SK-N-SH treated with all-trans-retinoic acid at 6 μM for 48 hours (cell line): ENCODE results near the gene CTDNEP1.

ENCODE experiments used
- ATAC-seq: fragments of 200-7000 bp; cut with Tn5 transposase; 3 replicates; pipeline ENCODE4 v1.9.1; 2020; ENCODE audit warnings: mild to moderate bottlenecking, moderate library complexity
- ARNTL ChIP-seq: fragments of 450-650 bp; formaldehyde crosslinking; IDR thresholded peaks from 2 replicates; pipeline ENCODE4 v1.5.0; 2020; ENCODE audit warnings: low read depth, mild to moderate bottlenecking, moderate library complexity, borderline replicate concordance
- BACH2 ChIP-seq: fragments of 250-450 bp; sonication (Bioruptor Pico); IDR thresholded peaks from 2 replicates; pipeline ENCODE4 v1.9.0; 2021; ENCODE audit warnings: mild to moderate bottlenecking, borderline replicate concordance
- CSDC2 ChIP-seq: fragments of 250-450 bp; sonication (Bioruptor Pico); IDR thresholded peaks from 2 replicates; pipeline ENCODE4 v1.5.0; 2020; ENCODE audit warnings: mild to moderate bottlenecking, moderate library complexity
- ESRRG ChIP-seq: fragments of 250-450 bp; sonication (Bioruptor Pico); IDR thresholded peaks from 2 replicates; pipeline ENCODE4 v1.6.1; 2021; ENCODE audit warnings: mild to moderate bottlenecking
- GLIS3 ChIP-seq: fragments of 250-450 bp; sonication (Bioruptor Pico); IDR thresholded peaks from 2 replicates; pipeline ENCODE4 v1.5.0; 2020; ENCODE audit warnings: mild to moderate bottlenecking, moderate library complexity
- ISL1 ChIP-seq: fragments of 250-450 bp; sonication (Bioruptor Pico); IDR thresholded peaks from 2 replicates; pipeline ENCODE4 v2.1.2; 2022; ENCODE audit warnings: mild to moderate bottlenecking, moderate library complexity
- OSR1 ChIP-seq: fragments of 250-450 bp; sonication (Bioruptor Pico); IDR thresholded peaks from 2 replicates; pipeline ENCODE4 v1.8.0; 2022; ENCODE audit warnings: moderate library complexity, mild to moderate bottlenecking, inconsistent platforms
- PPARA ChIP-seq: fragments of 250-450 bp; sonication (Bioruptor Pico); IDR thresholded peaks from 2 replicates; pipeline ENCODE4 v1.5.0; 2020; ENCODE audit warnings: mild to moderate bottlenecking, borderline replicate concordance
- RARB ChIP-seq: fragments of 250-450 bp; sonication (Bioruptor Pico); IDR thresholded peaks from 2 replicates; pipeline ENCODE4 v1.8.0; 2021; ENCODE audit warnings: mild to moderate bottlenecking, moderate library complexity
- SNAI2 ChIP-seq: fragments of 250-450 bp; sonication (Bioruptor Pico); IDR thresholded peaks from 2 replicates; pipeline ENCODE4 v1.5.0; 2020; ENCODE audit warnings: mild to moderate bottlenecking, moderate library complexity
- TCF4 ChIP-seq: fragments of 250-450 bp; sonication (Bioruptor Pico); IDR thresholded peaks from 2 replicates; pipeline ENCODE4 v1.8.0; 2021; ENCODE audit warnings: mild to moderate bottlenecking, moderate library complexity, borderline replicate concordance
- TOX ChIP-seq: fragments of 250-450 bp; sonication (Bioruptor Pico); IDR thresholded peaks from 2 replicates; pipeline ENCODE4 v1.8.0; 2021; ENCODE audit warnings: mild to moderate bottlenecking, moderate library complexity, borderline replicate concordance
- ZC3H10 ChIP-seq: fragments of 250-450 bp; sonication (Bioruptor Pico); IDR thresholded peaks from 2 replicates; pipeline ENCODE4 v1.5.1; 2021; ENCODE audit warnings: mild to moderate bottlenecking, moderate library complexity
- ZFP30 ChIP-seq: fragments of 450-650 bp; formaldehyde crosslinking; IDR thresholded peaks from 2 replicates; pipeline ENCODE4 v1.5.0; 2022; ENCODE audit warnings: mild to moderate bottlenecking, moderate library complexity
- ZNF565 ChIP-seq: fragments of 450-650 bp; formaldehyde crosslinking; conservative IDR thresholded peaks from 2 replicates; pipeline ENCODE4 v1.5.0; 2020; ENCODE audit warnings: low read depth, mild to moderate bottlenecking, moderate library complexity
- ZNF70 ChIP-seq: fragments of 450-650 bp; formaldehyde crosslinking; IDR thresholded peaks from 2 replicates; pipeline ENCODE4 v1.5.0; 2020; ENCODE audit warnings: mild to moderate bottlenecking, moderate library complexity
- ZNF8 ChIP-seq: fragments of 450-650 bp; formaldehyde crosslinking; IDR thresholded peaks from 2 replicates; pipeline ENCODE4 v1.5.0; 2020; ENCODE audit warnings: mild to moderate bottlenecking, moderate library complexity
- TF ChIP-seq, protein P1 (sequence below): fragments of 250-450 bp; sonication (Bioruptor Pico); IDR thresholded peaks from 2 replicates; pipeline ENCODE4 v1.5.0; 2020; ENCODE audit warnings: mild to moderate bottlenecking, moderate library complexity
- TF ChIP-seq, protein P2 (sequence below): fragments of 250-450 bp; sonication (Bioruptor Pico); IDR thresholded peaks from 2 replicates; pipeline ENCODE4 v1.5.1; 2021; ENCODE audit warnings: mild to moderate bottlenecking, moderate library complexity
- TF ChIP-seq, protein P3 (sequence below): fragments of 250-450 bp; sonication (Bioruptor Pico); IDR thresholded peaks from 2 replicates; pipeline ENCODE4 v1.8.0; 2020; ENCODE audit warnings: mild to moderate bottlenecking, moderate library complexity, borderline replicate concordance
- TF ChIP-seq, protein P4 (sequence below): fragments of 250-450 bp; sonication (Bioruptor Pico); IDR thresholded peaks from 2 replicates; pipeline ENCODE4 v1.5.1; 2020; ENCODE audit warnings: low read depth, mild to moderate bottlenecking, moderate library complexity

CTDNEP1 gene

DNA sequence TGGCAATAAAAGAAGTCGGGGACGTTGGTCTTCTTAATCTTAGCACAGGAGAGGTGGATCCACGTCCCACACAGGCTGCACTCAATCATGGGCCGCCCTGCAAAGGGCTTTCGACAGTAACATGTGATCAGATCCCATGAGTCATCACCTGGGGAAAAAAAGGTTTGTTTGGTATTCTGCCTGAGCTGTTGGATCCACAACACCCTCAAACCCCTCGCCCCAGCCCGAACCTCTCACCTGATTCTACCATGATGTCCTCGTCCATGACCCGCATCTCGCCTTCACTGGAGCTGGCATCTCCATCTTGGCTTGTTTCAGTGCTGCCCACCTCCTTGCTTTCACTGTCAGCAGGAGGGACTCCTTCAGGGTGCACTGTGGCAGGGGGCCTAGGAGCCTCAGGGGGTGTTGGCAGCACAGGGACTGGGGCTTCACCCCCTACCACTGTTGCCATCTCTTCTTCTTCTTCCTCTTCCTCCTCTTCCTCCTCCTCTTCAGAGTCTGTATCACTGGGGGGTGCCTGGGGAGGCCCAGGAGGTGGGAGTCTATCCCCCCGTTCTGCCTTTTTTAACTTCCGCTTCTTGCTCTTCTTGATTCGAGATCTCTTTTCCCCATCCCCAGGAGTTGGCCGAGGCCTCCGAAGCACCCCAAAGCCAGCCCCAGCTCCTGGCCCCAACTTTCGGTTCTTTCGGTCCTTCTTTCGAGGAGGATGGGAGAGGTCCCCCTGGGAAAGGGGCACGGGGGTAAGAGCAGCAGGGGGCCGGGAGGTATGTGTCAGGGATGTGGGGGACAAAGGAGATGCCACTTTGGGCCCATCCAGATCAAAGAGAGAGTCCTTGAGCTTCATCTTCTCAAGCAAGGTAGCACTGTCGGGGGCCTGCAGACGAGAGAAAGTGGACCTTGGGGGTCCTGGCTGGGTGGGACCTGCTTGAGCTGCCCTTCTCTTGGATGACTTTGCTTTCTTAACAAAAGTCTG is 15.6 kb downstream of the CTDNEP1 start:
- TF ChIP-seq, protein P1, sequence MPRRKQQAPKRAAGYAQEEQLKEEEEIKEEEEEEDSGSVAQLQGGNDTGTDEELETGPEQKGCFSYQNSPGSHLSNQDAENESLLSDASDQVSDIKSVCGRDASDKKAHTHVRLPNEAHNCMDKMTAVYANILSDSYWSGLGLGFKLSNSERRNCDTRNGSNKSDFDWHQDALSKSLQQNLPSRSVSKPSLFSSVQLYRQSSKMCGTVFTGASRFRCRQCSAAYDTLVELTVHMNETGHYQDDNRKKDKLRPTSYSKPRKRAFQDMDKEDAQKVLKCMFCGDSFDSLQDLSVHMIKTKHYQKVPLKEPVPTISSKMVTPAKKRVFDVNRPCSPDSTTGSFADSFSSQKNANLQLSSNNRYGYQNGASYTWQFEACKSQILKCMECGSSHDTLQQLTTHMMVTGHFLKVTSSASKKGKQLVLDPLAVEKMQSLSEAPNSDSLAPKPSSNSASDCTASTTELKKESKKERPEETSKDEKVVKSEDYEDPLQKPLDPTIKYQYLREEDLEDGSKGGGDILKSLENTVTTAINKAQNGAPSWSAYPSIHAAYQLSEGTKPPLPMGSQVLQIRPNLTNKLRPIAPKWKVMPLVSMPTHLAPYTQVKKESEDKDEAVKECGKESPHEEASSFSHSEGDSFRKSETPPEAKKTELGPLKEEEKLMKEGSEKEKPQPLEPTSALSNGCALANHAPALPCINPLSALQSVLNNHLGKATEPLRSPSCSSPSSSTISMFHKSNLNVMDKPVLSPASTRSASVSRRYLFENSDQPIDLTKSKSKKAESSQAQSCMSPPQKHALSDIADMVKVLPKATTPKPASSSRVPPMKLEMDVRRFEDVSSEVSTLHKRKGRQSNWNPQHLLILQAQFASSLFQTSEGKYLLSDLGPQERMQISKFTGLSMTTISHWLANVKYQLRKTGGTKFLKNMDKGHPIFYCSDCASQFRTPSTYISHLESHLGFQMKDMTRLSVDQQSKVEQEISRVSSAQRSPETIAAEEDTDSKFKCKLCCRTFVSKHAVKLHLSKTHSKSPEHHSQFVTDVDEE (CRISPR knock-in tag): no peak
- TF ChIP-seq GLIS3 (CRISPR knock-in tag) (no peak), ZNF70 (CRISPR knock-in tag) (no peak), TCF4 (CRISPR knock-in tag) (no peak), TOX (CRISPR knock-in tag) (no peak), CSDC2 (CRISPR knock-in tag) (no peak), SNAI2 (CRISPR knock-in tag) (no peak), ZFP30 (no peak), OSR1 (no peak), RARB (CRISPR knock-in tag) (no peak), ARNTL (CRISPR knock-in tag) (no peak), ESRRG (no peak), ZNF8 (CRISPR knock-in tag) (no peak), BACH2 (no peak), ISL1 (CRISPR knock-in tag) (no peak), ZC3H10 (CRISPR knock-in tag) (no peak), ZNF565 (CRISPR knock-in tag) (no peak), PPARA (no peak)
- TF ChIP-seq, protein P2, sequence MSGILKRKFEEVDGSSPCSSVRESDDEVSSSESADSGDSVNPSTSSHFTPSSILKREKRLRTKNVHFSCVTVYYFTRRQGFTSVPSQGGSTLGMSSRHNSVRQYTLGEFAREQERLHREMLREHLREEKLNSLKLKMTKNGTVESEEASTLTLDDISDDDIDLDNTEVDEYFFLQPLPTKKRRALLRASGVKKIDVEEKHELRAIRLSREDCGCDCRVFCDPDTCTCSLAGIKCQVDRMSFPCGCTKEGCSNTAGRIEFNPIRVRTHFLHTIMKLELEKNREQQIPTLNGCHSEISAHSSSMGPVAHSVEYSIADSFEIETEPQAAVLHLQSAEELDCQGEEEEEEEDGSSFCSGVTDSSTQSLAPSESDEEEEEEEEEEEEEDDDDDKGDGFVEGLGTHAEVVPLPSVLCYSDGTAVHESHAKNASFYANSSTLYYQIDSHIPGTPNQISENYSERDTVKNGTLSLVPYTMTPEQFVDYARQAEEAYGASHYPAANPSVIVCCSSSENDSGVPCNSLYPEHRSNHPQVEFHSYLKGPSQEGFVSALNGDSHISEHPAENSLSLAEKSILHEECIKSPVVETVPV (CRISPR knock-in tag): no peak
- TF ChIP-seq, protein P3, sequence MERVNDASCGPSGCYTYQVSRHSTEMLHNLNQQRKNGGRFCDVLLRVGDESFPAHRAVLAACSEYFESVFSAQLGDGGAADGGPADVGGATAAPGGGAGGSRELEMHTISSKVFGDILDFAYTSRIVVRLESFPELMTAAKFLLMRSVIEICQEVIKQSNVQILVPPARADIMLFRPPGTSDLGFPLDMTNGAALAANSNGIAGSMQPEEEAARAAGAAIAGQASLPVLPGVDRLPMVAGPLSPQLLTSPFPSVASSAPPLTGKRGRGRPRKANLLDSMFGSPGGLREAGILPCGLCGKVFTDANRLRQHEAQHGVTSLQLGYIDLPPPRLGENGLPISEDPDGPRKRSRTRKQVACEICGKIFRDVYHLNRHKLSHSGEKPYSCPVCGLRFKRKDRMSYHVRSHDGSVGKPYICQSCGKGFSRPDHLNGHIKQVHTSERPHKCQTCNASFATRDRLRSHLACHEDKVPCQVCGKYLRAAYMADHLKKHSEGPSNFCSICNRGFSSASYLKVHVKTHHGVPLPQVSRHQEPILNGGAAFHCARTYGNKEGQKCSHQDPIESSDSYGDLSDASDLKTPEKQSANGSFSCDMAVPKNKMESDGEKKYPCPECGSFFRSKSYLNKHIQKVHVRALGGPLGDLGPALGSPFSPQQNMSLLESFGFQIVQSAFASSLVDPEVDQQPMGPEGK (CRISPR knock-in tag): no peak
- no peak for ATAC-seq

DNA sequence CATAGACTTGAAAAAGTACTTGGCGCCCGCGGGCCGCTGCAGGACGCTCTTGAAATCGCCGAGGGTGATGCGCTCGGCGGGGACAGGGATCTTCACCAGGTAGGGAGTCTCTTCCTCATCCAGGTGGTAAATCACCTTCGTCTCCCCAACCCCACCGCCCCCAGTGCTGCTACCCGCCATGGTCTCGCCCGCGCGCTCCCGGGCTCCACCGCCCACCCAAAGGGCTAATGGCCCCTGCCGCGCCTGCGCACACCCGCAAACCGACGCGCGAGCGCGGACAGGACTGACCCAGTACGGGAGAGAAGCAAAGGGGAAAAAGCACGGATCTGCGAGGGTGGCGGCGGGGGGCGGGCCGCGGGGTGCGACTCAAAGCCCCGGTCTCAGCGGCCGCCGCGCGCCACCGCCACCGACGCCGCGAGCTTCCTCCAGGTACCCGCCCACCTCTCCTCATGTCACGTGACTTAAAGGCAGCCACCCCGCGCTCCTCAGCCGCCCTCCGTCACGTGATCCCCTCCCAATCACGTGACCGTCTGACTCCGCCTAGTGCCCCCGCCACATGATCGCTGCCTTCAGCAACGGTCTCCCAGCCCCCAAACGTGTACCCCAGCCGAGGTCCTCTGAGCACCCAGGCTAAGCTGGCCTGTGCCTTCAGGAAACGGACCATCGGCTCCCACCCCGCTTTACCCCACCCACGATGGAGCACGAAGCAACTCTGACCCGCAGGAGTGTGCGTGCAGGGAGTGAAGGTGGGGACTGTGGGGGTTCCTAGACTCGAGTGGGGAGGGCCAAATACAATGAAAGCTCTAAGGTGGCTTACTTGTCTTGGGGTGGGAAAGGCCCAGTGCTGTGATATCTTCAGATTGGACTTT is 17.2 kb downstream of the CTDNEP1 start, which contains the start of gene DVL2:
Gene DVL2, minus strand, starts transcription at position 435 of the 869 bp plus-strand sequence. Its CDS starts 255 bp downstream, at position 180.
- ATAC-seq: peak; percentile 68
- TF ChIP-seq, protein P4, sequence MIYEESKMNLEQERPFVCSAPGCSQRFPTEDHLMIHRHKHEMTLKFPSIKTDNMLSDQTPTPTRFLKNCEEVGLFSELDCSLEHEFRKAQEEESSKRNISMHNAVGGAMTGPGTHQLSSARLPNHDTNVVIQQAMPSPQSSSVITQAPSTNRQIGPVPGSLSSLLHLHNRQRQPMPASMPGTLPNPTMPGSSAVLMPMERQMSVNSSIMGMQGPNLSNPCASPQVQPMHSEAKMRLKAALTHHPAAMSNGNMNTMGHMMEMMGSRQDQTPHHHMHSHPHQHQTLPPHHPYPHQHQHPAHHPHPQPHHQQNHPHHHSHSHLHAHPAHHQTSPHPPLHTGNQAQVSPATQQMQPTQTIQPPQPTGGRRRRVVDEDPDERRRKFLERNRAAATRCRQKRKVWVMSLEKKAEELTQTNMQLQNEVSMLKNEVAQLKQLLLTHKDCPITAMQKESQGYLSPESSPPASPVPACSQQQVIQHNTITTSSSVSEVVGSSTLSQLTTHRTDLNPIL (CRISPR knock-in tag): no peak
- TF ChIP-seq ISL1 (CRISPR knock-in tag) (no peak), ZNF565 (CRISPR knock-in tag) (peak; percentile 68; the same call in 1 of the 2 replicates), RARB (CRISPR knock-in tag) (peak; percentile 59; the same call in 1 of the 2 replicates), ZNF8 (CRISPR knock-in tag) (0 out of 2 replicates have a peak, but pooled peaks have one; percentile 23), TCF4 (CRISPR knock-in tag) (no peak), PPARA (no peak), GLIS3 (CRISPR knock-in tag) (peak; percentile 82), CSDC2 (CRISPR knock-in tag) (peak; percentile 81), ARNTL (CRISPR knock-in tag) (peak; percentile 86; the same call in 1 of the 2 replicates), SNAI2 (CRISPR knock-in tag) (peak; percentile 95; the same call in 1 of the 2 replicates), ZC3H10 (CRISPR knock-in tag) (peak; percentile 38; the same call in 1 of the 2 replicates), ZFP30 (no peak)
- TF ChIP-seq, protein P1 (CRISPR knock-in tag): peak; percentile 69; the same call in 1 of the 2 replicates
- TF ChIP-seq, protein P2 (CRISPR knock-in tag): no peak
- TF ChIP-seq, protein P3 (CRISPR knock-in tag): peak; percentile 65
